HepG2 (cell line): ENCODE measurements around the gene MAP2K7. TPM values are rescaled to one million over a fixed set of nuclear protein-coding genes. Genes with fewer than 3 reads are reported as not detected.
A peak's percentile ranks its signal among the peaks of the same experiment; 100 is the strongest.

Experiments
- BRD4 ChIP-seq: sonication (generic); formaldehyde crosslinking; IDR thresholded peaks from 2 replicates; pipeline ENCODE4 v1.4.0; 2020; ENCODE audit warnings: missing genetic modification reagents
- CCAR2 ChIP-seq: fragments of 200-400 bp; formaldehyde crosslinking; optimal IDR thresholded peaks from 2 replicates; pipeline ENCODE3; 2018; ENCODE audit warnings: low read depth, mild to moderate bottlenecking, low read length, moderate library complexity
- CCDC6 ChIP-seq: sonication (generic); formaldehyde crosslinking; IDR thresholded peaks from 2 replicates; pipeline ENCODE4 v1.8.1; 2022; ENCODE audit warnings: mild to moderate bottlenecking, missing genetic modification reagents, moderate library complexity
- FOXP1 ChIP-seq, 2 experiments: fragments of 450-650 bp in 1 of 2; IDR thresholded peaks; 2 replicates each; pipeline ENCODE4 v1.6.1; 2017 to 2018; ENCODE audit warnings: antibody characterized with exemption in 1 of 2
- NFIC ChIP-seq: IDR thresholded peaks from 2 replicates; pipeline ENCODE4 v1.6.1; 2012; ENCODE audit warnings: mild to moderate bottlenecking, low read length, inconsistent platforms
- PAXIP1 ChIP-seq: sonication (generic); formaldehyde crosslinking; conservative IDR thresholded peaks from 2 replicates; pipeline ENCODE4 v1.4.0; 2020; ENCODE audit warnings: mild to moderate bottlenecking, missing genetic modification reagents, moderate library complexity
- RCOR2 ChIP-seq: IDR thresholded peaks from 2 replicates; pipeline ENCODE4 v1.6.1; 2016; ENCODE audit warnings: missing biosample characterization, missing genetic modification reagents
- RFXANK ChIP-seq: IDR thresholded peaks from 2 replicates; pipeline ENCODE4 v1.6.1; 2016
- TARDBP ChIP-seq: sonication (generic); formaldehyde crosslinking; IDR thresholded peaks from 2 replicates; pipeline ENCODE4 v1.8.0; 2022; ENCODE audit warnings: mild to moderate bottlenecking, missing genetic modification reagents
- THAP11 ChIP-seq: IDR thresholded peaks from 2 replicates; pipeline ENCODE4 v1.6.1; 2016; ENCODE audit warnings: missing biosample characterization, missing genetic modification reagents
- ZBTB14 ChIP-seq: sonication (generic); formaldehyde crosslinking; IDR thresholded peaks from 2 replicates; pipeline ENCODE4 v1.4.0; 2020; ENCODE audit warnings: missing genetic modification reagents
- ZBTB43 ChIP-seq: sonication (generic); formaldehyde crosslinking; conservative IDR thresholded peaks from 2 replicates; pipeline ENCODE4 v1.4.0; 2020; ENCODE audit warnings: missing genetic modification reagents
- ZFAT ChIP-seq: sonication (generic); formaldehyde crosslinking; conservative IDR thresholded peaks from 2 replicates; pipeline ENCODE4 v1.8.1; 2023; ENCODE audit warnings: missing genetic modification reagents, inconsistent platforms
- ZFP41 ChIP-seq: sonication (generic); formaldehyde crosslinking; IDR thresholded peaks from 2 replicates; pipeline ENCODE4 v1.4.0; 2020; ENCODE audit warnings: mild to moderate bottlenecking, missing genetic modification reagents, borderline replicate concordance
- ZNF326 ChIP-seq: sonication (generic); formaldehyde crosslinking; IDR thresholded peaks from 2 replicates; pipeline ENCODE4 v1.4.0; 2020; ENCODE audit warnings: missing genetic modification reagents, borderline replicate concordance
- ZNF530 ChIP-seq: sonication (generic); formaldehyde crosslinking; IDR thresholded peaks from 2 replicates; pipeline ENCODE4 v1.5.0; 2020; ENCODE audit warnings: low read depth, mild to moderate bottlenecking, missing genetic modification reagents
- ZNF569 ChIP-seq: sonication (generic); formaldehyde crosslinking; IDR thresholded peaks from 2 replicates; pipeline ENCODE4 v1.5.0; 2020; ENCODE audit warnings: mild to moderate bottlenecking, missing genetic modification reagents, moderate library complexity, borderline replicate concordance
- ZNF605 ChIP-seq: sonication (generic); formaldehyde crosslinking; IDR thresholded peaks from 2 replicates; pipeline ENCODE4 v1.8.0; 2022; ENCODE audit warnings: mild to moderate bottlenecking, missing genetic modification reagents
- ZNF761 ChIP-seq: sonication (generic); formaldehyde crosslinking; conservative IDR thresholded peaks from 2 replicates; pipeline ENCODE4 v1.4.0; 2020; ENCODE audit warnings: mild to moderate bottlenecking, missing genetic modification reagents
- polyA plus RNA-seq, 8 experiments: library from polyadenylated mRNA; depleted of rRNA in 3 of 8; stranded (reverse) in 7 of 8; unstranded in 1 of 8; fragments of >200 nt; fragmentation: Illumina TruSeq in 4 of 8; extraction: Trizol in 4 of 8; gene quantifications; 2 replicates each; pipeline versions ENCODE4 v1.2.1 to v1.2.3, GENCODE V29; 2011 to 2016; ENCODE audit warnings: low read depth in 4 of 8, missing spikeins in 1 of 8, mixed read lengths in 1 of 8; ENCODE audit not compliant: insufficient read depth in 1 of 8
- total RNA-seq, 5 experiments: library from RNA; depleted of rRNA; stranded (reverse); fragments of >200 nt; fragmentation: Illumina TruSeq; extraction: Trizol; gene quantifications; 2 replicates each; pipeline ENCODE4 v1.2.3, GENCODE V29; 2016; ENCODE audit warnings: low read depth in 1 of 5
- TF ChIP-seq, protein P1 (sequence below): sonication (generic); formaldehyde crosslinking; IDR thresholded peaks from 2 replicates; pipeline ENCODE4 v1.5.0; 2020; ENCODE audit warnings: missing genetic modification reagents, mild to moderate bottlenecking, borderline replicate concordance
- TF ChIP-seq, protein P2 (sequence below): sonication (generic); formaldehyde crosslinking; IDR thresholded peaks from 2 replicates; pipeline ENCODE4 v1.5.0; 2020; ENCODE audit warnings: missing genetic modification reagents

The MAP2K7 gene
- total and polyA plus RNA-seq, 2 of the 13 experiments (the other 11 are each of a cell fraction or from before 2014, with no cell fraction given): 9.0 to 10.8 TPM

GRCh38 chr19:7919610-7920518 is 16.2 kb downstream of the MAP2K7 start, which contains the start of gene SNAPC2 (continued):
- no peak for TF ChIP-seq ZNF326
- TF ChIP-seq PAXIP1 (CRISPR knock-in tag): peak; percentile 72
- TF ChIP-seq RCOR2 (CRISPR knock-in tag): no peak
- TF ChIP-seq ZNF530 (CRISPR knock-in tag): no peak
- no peak for TF ChIP-seq BRD4 (CRISPR knock-in tag)
- no peak for TF ChIP-seq TARDBP (CRISPR knock-in tag)
- TF ChIP-seq ZFAT (CRISPR knock-in tag): no peak
- TF ChIP-seq, protein P1, sequence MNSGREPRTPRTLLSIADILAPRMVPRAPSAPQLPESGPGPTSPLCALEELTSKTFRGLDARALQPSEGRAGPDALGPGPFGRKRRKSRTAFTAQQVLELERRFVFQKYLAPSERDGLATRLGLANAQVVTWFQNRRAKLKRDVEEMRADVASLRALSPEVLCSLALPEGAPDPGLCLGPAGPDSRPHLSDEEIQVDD (CRISPR knock-in tag): no peak
- TF ChIP-seq CCDC6 (CRISPR knock-in tag): peak; percentile 87
- TF ChIP-seq THAP11: peak; percentile 90
- no peak for TF ChIP-seq ZNF569
- 0 out of 2 replicates have a peak, but pooled peaks have one; percentile 70 for TF ChIP-seq ZNF761 (CRISPR knock-in tag)
- no peak for TF ChIP-seq ZBTB14 (CRISPR knock-in tag)
- peak; percentile 93 for TF ChIP-seq ZNF605
- no peak for TF ChIP-seq ZFP41 (CRISPR knock-in tag)
- TF ChIP-seq FOXP1 (IDR thresholded peaks at IDR 0.05): no peak
- TF ChIP-seq FOXP1 (CRISPR knock-in tag; IDR thresholded peaks at IDR 0.05): no peak
- TF ChIP-seq CCAR2: no peak
- TF ChIP-seq ZBTB43 (CRISPR knock-in tag): peak; percentile 35; the same call in 1 of the 2 replicates
- TF ChIP-seq NFIC: no peak
- TF ChIP-seq RFXANK: no peak
- TF ChIP-seq, protein P2, sequence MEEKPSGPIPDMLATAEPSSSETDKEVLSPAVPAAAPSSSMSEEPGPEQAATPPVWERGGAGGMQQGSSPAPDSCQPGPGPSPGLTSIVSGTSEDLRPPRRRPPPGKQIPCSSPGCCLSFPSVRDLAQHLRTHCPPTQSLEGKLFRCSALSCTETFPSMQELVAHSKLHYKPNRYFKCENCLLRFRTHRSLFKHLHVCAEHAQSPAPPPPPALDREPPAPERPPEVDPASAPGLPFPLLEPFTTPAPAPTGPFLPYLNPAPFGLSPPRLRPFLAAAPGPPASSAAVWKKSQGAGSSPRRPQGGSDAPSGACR (CRISPR knock-in tag): 0 out of 2 replicates have a peak, but pooled peaks have one; percentile 17
